Upper lobe of left lung (tissue), 4 donors: ENCODE data around the gene HOXA6.

Experiments used
- CTCF ChIP-seq, 6 experiments: fragments of 450-650 bp in 4 of 6; fragments of 200-600 bp in 2 of 6; sonication (generic) in 2 of 6; IDR thresholded peaks; one replicate each; pipeline ENCODE4 v1.5.1; 2016 to 2019; ENCODE audit warnings: antibody characterized with exemption in 6 of 6
- EP300 ChIP-seq, 4 donors: sonication (generic); formaldehyde crosslinking; IDR thresholded peaks; one replicate each; pipeline ENCODE4 v1.5.1; 2017; ENCODE audit warnings: antibody characterized with exemption in 4 of 4, control low read depth in 2 of 4

GRCh38 chr7:27112361-27112760 lies 35.2 kb downstream of the HOXA6 start:
- no peak for TF ChIP-seq CTCF (IDR thresholded peaks at IDR 0.05)
- TF ChIP-seq EP300 (IDR thresholded peaks at IDR 0.05): no peak
